GM10266 (cell line): ENCODE results near the gene CIAPIN1.

Experiments
- DNase-seq: peaks from one replicate; pipeline ENCODE4 v3.0.0; 2012; ENCODE audit errors: extremely low spot score
- TF ChIP-seq, protein P1 (sequence below): IDR thresholded peaks from 2 replicates; pipeline ENCODE4 v1.5.1; 2012; ENCODE audit warnings: mild to moderate bottlenecking, low read depth; ENCODE audit not compliant: control insufficient read depth, insufficient read depth; ENCODE audit errors: missing control alignments

CIAPIN1 gene

DNA sequence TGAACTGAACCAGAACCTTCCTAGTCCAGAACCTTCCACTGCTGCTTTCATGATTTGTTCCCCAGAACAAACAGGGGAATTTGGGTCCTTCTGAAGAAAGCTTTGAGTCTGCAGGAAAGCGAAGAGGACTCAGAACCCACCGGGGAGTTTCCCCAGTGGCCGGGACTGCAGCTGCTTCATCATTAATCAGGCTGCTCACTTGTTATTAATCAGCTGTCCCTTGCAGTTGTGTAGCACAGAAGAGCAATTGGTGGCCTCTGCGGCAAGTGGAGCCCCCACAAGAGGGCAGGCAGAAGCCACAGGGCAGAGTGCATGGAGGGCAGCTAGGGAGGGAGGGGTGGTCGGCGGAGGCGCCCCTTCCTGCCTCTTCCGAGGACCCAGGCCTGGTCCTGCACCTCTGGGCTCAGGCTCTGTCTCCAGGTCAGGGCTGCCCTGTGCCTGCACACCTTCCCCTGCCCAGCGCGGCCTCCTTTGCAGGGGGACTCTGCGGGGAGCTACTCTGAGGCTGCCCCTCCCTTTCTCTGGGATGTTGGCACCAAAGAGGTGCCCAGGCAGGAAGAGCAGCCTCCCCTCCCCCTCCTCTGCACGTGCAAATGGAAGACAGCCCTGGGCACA lies 35.7 kb downstream of the CIAPIN1 start:
- DNase-seq: peak; percentile 49
- TF ChIP-seq, protein P1, sequence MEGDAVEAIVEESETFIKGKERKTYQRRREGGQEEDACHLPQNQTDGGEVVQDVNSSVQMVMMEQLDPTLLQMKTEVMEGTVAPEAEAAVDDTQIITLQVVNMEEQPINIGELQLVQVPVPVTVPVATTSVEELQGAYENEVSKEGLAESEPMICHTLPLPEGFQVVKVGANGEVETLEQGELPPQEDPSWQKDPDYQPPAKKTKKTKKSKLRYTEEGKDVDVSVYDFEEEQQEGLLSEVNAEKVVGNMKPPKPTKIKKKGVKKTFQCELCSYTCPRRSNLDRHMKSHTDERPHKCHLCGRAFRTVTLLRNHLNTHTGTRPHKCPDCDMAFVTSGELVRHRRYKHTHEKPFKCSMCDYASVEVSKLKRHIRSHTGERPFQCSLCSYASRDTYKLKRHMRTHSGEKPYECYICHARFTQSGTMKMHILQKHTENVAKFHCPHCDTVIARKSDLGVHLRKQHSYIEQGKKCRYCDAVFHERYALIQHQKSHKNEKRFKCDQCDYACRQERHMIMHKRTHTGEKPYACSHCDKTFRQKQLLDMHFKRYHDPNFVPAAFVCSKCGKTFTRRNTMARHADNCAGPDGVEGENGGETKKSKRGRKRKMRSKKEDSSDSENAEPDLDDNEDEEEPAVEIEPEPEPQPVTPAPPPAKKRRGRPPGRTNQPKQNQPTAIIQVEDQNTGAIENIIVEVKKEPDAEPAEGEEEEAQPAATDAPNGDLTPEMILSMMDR: no peak

DNA sequence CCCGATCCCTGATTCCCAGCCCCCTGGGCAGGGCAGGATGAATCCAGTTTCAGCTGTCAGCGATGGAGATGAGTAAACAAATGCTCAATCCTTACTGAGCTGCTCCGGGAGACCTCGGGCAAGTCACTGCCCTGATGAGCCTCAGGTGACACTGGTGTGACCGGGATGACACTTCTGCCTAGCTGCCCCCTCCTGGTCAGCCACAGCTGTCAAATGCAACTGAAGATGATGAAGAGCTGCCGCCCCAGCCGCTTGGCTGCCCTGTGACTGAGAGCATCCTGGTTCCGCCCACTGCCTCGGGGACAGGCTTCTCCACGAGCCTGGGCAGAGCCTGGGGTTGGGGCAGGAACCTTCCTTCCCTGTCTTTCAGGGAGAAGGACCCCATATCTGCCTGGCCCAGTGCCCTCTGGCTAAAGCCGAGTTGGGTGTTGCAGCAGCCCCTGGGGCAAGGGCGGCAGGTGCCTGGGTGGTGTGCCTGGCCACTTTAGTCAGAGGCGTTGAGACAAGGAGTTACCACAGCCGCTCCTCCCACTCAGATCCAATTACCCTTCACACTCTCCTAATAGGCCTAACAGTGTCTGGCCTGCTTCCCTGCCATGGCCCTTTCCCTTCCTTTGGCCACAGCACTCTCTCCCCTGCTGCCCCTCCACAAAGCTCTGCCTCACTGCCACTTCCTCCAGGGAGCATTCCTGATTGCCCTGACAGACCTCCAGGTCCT lies 37.2 kb downstream of the CIAPIN1 start:
- no peak for DNase-seq
- TF ChIP-seq, protein P1: no peak

DNA sequence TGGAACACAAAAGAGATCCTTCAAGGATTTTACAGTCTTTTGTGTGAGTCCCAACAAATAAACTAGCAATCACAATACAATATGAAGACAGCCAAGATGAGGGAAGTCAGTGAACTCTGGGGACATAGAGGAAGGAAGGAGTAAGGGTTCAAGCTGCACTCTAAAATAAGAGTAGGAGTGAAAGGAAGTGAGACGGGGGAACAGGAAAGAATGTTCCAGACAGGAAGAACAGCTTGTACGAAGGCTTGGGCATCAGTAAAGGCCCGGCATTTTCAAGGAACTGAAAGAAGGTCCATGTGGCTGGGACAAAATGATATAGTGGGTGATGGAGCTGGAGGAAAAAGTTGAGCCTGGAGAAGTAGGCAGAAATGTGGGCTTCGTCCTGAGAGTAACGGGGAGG lies 38.1 kb downstream of the CIAPIN1 start:
- TF ChIP-seq, protein P1: no peak
- DNase-seq: no peak

DNA sequence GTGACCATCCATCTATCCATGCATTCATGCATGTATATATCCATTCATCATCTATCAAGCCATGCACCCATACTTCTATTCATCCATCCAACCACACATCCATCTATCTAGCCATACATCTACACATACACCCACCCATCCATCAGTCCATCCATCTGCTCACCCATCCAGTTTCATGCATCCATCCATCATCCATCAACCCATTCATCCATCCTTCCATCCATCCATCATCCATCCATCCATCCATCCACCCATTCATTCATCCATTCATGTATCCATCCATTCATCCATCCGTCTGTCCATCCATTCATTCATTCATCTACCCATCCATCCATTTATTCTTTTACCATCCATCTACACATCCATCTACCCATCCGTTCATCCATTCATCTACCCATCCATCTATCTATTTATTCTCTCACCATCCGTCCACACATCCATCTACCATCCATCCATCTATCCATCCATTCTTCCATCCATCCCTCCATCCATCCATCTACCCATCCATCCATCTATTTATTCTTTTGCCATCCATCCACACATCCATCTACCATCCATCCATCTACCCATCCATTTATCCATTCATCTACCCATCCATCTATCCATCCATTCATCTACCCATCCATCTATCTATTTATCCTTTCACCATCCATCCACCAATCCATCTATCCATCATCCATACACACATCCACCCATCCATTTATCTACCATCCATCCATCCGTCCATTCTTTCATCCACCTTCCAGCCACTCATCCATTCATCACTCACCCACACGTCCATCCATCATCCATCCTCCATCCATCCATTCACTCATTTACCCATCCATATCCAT lies 39.4 kb downstream of the CIAPIN1 start:
- DNase-seq: no peak
- TF ChIP-seq, protein P1: no peak

DNA sequence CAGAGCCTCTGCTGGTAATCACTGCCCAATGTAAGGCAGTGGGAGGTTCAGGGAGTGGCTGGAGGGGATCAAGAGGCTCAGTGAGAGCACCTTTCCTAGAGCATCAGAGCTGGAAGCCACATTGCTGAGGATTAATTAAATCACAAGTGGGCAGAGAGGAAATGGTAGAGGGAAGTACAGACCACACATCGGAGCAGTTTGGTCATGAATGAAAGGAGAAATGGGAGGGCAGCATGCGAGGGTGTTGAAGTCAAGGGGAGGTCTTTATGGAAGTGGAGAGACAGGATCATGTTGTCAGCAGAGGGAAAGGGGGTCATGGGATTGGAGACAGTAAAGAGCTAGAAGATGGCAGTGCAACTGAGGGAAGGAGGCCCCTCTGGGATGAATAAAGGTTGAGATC lies 40.3 kb downstream of the CIAPIN1 start:
- DNase-seq: no peak
- TF ChIP-seq, protein P1: no peak

DNA sequence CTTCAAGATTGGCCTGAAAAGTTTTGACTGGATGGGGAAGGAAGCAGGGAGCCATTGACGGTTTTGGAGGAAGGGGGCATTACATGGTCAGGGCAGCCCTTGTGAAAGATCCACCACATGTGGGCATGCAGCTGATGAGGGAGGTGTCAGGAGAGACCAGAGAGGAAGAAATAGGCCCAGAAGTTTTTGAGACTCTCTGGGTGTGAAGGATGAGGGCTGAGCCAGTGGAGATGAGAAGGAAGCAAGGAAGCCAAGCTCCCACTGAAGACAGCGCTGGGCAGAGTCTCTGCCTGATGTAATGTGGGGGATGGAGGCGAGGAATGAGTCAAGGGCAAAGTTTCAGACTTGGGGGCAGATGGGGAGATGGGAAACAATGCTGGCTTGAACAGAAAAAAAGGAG lies 42.1 kb downstream of the CIAPIN1 start:
- no peak for DNase-seq
- TF ChIP-seq, protein P1: no peak
